Measurements from ENCODE around the gene GJA3.

DNA sequence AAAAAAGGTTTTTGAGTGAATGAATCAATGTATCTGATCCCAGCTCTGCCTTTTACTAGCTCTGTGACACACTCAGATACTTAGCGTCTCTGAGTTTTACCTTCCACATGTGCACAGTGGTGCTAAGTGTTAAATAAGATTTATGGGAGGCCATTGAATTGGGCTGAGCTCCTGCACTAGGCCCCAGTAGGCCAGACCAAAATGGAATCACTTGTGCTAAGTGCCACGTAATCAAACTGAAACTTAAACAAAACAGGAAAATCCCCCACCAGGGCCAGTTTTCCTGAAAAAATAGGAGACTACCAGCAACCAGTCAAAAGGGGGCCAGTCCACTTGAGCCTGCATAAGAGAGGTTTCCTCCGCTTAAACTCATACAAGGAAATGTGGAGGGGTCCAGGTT is 40.9 kb downstream of the GJA3 start:
- TF ChIP-seq, protein P1, sequence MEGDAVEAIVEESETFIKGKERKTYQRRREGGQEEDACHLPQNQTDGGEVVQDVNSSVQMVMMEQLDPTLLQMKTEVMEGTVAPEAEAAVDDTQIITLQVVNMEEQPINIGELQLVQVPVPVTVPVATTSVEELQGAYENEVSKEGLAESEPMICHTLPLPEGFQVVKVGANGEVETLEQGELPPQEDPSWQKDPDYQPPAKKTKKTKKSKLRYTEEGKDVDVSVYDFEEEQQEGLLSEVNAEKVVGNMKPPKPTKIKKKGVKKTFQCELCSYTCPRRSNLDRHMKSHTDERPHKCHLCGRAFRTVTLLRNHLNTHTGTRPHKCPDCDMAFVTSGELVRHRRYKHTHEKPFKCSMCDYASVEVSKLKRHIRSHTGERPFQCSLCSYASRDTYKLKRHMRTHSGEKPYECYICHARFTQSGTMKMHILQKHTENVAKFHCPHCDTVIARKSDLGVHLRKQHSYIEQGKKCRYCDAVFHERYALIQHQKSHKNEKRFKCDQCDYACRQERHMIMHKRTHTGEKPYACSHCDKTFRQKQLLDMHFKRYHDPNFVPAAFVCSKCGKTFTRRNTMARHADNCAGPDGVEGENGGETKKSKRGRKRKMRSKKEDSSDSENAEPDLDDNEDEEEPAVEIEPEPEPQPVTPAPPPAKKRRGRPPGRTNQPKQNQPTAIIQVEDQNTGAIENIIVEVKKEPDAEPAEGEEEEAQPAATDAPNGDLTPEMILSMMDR (IDR thresholded peaks at IDR 0.05; ENCODE audit: low read depth, low read length, poor library complexity, severe bottlenecking): no peak
- no peak for TF ChIP-seq EZH2phosphoT487 (IDR thresholded peaks at IDR 0.05; ENCODE audit: borderline replicate concordance, low read length)

All from DOHH2 (cell line).